ENCODE measurements around the gene FBL. TPM values are rescaled to one million over a fixed set of nuclear protein-coding genes. Genes with fewer than 3 reads are reported as not detected.
"Not testable (repeated sequence)": the region's sequence is repeated elsewhere in the genome, so short reads cannot be mapped to it uniquely, and the experiment has no call there.

FBL gene
- total and polyA plus RNA-seq, 2 of the 8 experiments (the other 6 are each of a cell fraction or from before 2014, with no cell fraction given), result 790 to 1,361 TPM

- H2BK120ac ChIP-seq (replicated peaks; ENCODE audit: low read depth, low read length); H4K91ac ChIP-seq (replicated peaks; ENCODE audit: insufficient read length, low read length); H2BK20ac ChIP-seq (ENCODE audit: low read length); H3K27me3 ChIP-seq (replicated peaks in 1 of 4; ENCODE audit: control insufficient read depth in 3 of 4, extremely low read depth in 1 of 4, insufficient read depth in 3 of 4, low read length in 3 of 4); H3K4ac ChIP-seq (replicated peaks; ENCODE audit: insufficient read length, low read depth, low read length); H3K27ac ChIP-seq (ENCODE audit: low read depth, low read length); H4K20me1 ChIP-seq (replicated peaks in 1 of 2; ENCODE audit: control insufficient read depth in 1 of 2, insufficient read depth in 2 of 2, low read length in 2 of 2); H2AFZ ChIP-seq (ENCODE audit: low read length); DNase-seq (ENCODE audit: low read depth in 1 of 2, low spot score in 2 of 2); H3K9me3 ChIP-seq (ENCODE audit: insufficient read depth in 2 of 2, low read depth in 1 of 2, low read length in 1 of 2); H3K23ac ChIP-seq (ENCODE audit: insufficient read length); H3K9ac ChIP-seq (replicated peaks in 1 of 4; ENCODE audit: extremely low read depth in 1 of 4, low read depth in 3 of 4, low read length in 3 of 4); H2BK12ac ChIP-seq (ENCODE audit: low read depth, low read length); H3K4me1 ChIP-seq (replicated peaks in 1 of 4; ENCODE audit: control insufficient read depth in 3 of 4, insufficient read depth in 4 of 4, low read length in 3 of 4); H3K14ac ChIP-seq (ENCODE audit: insufficient read length); H3K23me2 ChIP-seq (ENCODE audit: low read depth, low read length); H3K4me3 ChIP-seq (ENCODE audit: extremely low read depth in 1 of 4, insufficient read depth in 2 of 4, low read depth in 3 of 4, low read length in 4 of 4); H2BK5ac ChIP-seq (ENCODE audit: low read depth, low read length); H4K8ac ChIP-seq (ENCODE audit: extremely low read depth, insufficient read depth, low read length); FAIRE-seq; H2BK15ac ChIP-seq (ENCODE audit: low read length); H2AK5ac ChIP-seq (ENCODE audit: low read depth, low read length); H3K4me2 ChIP-seq (ENCODE audit: insufficient read depth in 1 of 2, low read depth in 2 of 2, low read length in 2 of 2); H4K5ac ChIP-seq (ENCODE audit: insufficient read length, low read depth, low read length); H3K79me2 ChIP-seq (ENCODE audit: control insufficient read depth in 1 of 2, insufficient read depth in 2 of 2, low read length in 2 of 2); H3K18ac ChIP-seq (ENCODE audit: extremely low read depth, low read length); H3K36me3 ChIP-seq (ENCODE audit: control insufficient read depth in 2 of 4, insufficient read depth in 4 of 4, low read length in 3 of 4); H3K79me1 ChIP-seq (ENCODE audit: low read depth, low read length); H3K56ac ChIP-seq (replicated peaks; ENCODE audit: insufficient read length, low read depth, low read length): not testable (repeated sequence)
- POLR2A ChIA-PET (ENCODE audit: partially characterized antibody), result interaction anchor here (1.2 kb wide), 1 partner anchor 92 kb away, joined by 3 read pairs; the partner anchor contains the start of gene PSMC4
- CTCF ChIA-PET (ENCODE audit: partially characterized antibody), result interaction anchor here (0.6 to 1.5 kb wide), 3 partner anchors 13 to 86 kb away, joined by 3 to 4 read pairs (median 4); no protein-coding TSS in a partner anchor
- WGBS, 2 experiments (ENCODE audit: extremely low coverage in 1 of 2, insufficient coverage in 1 of 2, insufficient read length in 1 of 2, insufficient replicate concordance in 2 of 2, low coverage in 1 of 2, low lambda C conversion rate in 2 of 2, missing lambda C conversion rate in 1 of 2), result 90% methylated on average over 11 of the region's 11 CpGs; no CpG with 5 or more reads in 1 of the 2 experiments
These were observed 32.7 kb upstream of the FBL start for GRCh38 chr19:39878866-39879265.
